ENCODE measurements around the gene FDXACB1. TPM values are rescaled to one million over a fixed set of nuclear protein-coding genes. Genes with fewer than 3 reads are reported as not detected.
A peak's percentile ranks its signal among the peaks of the same experiment; 100 is the strongest.

FDXACB1 gene
- total and polyA plus RNA-seq, 7 experiments from 2014 or later, result 2.7 to 11.3 (median 5.8) TPM

- Histone ChIP-seq H3K4me3 (ENCODE audit: low read length) (no peak overlapping the region), H3K27ac (ENCODE audit: low read depth, low read length) (no peak overlapping the region), H3K9me3 (ENCODE audit: control insufficient read depth in 2 of 3, low read length in 3 of 3) (no peaks in the 10 kb centered on the region), H3K36me3 (ENCODE audit: control insufficient read depth in 2 of 3, insufficient read depth in 3 of 3, low read length in 3 of 3) (peaks cover 0 to 57% (median 6%) of the 10 kb centered on the region in 3 experiments), H3K4me1 (ENCODE audit: control insufficient read depth in 2 of 2, insufficient read depth in 2 of 2, low read length in 2 of 2) (no peaks in the 10 kb centered on the region), H3K27me3 (ENCODE audit: control insufficient read depth in 2 of 2, insufficient read depth in 2 of 2, low read length in 2 of 2) (no peaks in the 10 kb centered on the region)
- DNase-seq (no peak), ATAC-seq (no peak)
- H3K4me3 Mint-ChIP-seq, result no peak overlapping the region
- no peaks in the 10 kb centered on the region for H3K9me3 Mint-ChIP-seq
- H3K4me1 Mint-ChIP-seq, result peaks cover 0 to 4% (median 0%) of the 10 kb centered on the region in 7 donors
- H3K27me3 Mint-ChIP-seq, result no peaks in the 10 kb centered on the region
- peaks cover 15 to 50% (median 27%) of the 10 kb centered on the region in 5 donors for H3K36me3 Mint-ChIP-seq
- intact Hi-C loops (cut with micrococcal nuclease), result no loop called here
- ChIA-PET CTCF (no interaction called here), POLR2A (interaction anchor here (0.8 kb wide), 1 partner anchor 1069 kb away, joined by 3 read pairs; no protein-coding TSS in a partner anchor)
- H3K27ac Mint-ChIP-seq, result no peak overlapping the region
These were observed 27.3 kb downstream of the FDXACB1 start for GRCh38 chr11:111851636-111852035.

DNA sequence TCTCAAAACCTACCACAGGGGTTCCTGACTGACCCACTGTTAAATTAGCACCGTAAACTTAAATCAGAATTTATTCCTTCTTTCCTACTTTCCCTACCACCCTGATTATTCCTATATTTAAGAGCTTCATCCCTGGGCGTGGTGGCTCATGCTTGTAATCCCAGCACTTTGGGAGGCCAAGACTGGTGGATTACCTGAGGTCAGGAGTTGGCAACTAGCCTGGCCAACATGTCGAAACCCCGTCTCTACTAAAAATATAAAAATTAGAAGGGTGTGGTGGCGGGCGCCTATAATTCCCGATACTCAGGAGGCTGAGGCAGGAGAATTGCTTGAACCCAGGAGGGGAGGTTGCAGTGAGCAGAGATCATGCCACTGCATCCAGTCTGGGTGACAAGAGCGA lies 27.9 kb downstream of the FDXACB1 start:
- no peak overlapping the region for H3K4me3 Mint-ChIP-seq
- no peaks in the 10 kb centered on the region for H3K9me3 Mint-ChIP-seq
- H3K4me1 Mint-ChIP-seq, result peaks cover 0 to 4% (median 0%) of the 10 kb centered on the region in 7 donors
- Histone ChIP-seq H3K4me1 (ENCODE audit: control insufficient read depth in 2 of 2, insufficient read depth in 2 of 2, low read length in 2 of 2) (no peaks in the 10 kb centered on the region), H3K9me3 (ENCODE audit: control insufficient read depth in 2 of 3, low read length in 3 of 3) (no peaks in the 10 kb centered on the region), H3K27ac (ENCODE audit: low read depth, low read length) (no peak overlapping the region), H3K27me3 (ENCODE audit: control insufficient read depth in 2 of 2, insufficient read depth in 2 of 2, low read length in 2 of 2) (no peaks in the 10 kb centered on the region), H3K36me3 (ENCODE audit: control insufficient read depth in 2 of 3, insufficient read depth in 3 of 3, low read length in 3 of 3) (peaks cover 0 to 60% (median 8%) of the 10 kb centered on the region in 3 experiments), H3K4me3 (ENCODE audit: low read length) (no peak overlapping the region)
- intact Hi-C loops (cut with micrococcal nuclease), result no loop called here
- CTCF ChIA-PET, result no interaction called here
- POLR2A ChIA-PET, result interaction anchor here (0.8 kb wide), 1 partner anchor 1069 kb away, joined by 3 read pairs; no protein-coding TSS in a partner anchor
- H3K36me3 Mint-ChIP-seq, result peaks cover 15 to 54% (median 26%) of the 10 kb centered on the region in 5 donors
- H3K27ac Mint-ChIP-seq, result no peak overlapping the region
- ATAC-seq, result no peak
- no peaks in the 10 kb centered on the region for H3K27me3 Mint-ChIP-seq
- DNase-seq, result no peak

DNA sequence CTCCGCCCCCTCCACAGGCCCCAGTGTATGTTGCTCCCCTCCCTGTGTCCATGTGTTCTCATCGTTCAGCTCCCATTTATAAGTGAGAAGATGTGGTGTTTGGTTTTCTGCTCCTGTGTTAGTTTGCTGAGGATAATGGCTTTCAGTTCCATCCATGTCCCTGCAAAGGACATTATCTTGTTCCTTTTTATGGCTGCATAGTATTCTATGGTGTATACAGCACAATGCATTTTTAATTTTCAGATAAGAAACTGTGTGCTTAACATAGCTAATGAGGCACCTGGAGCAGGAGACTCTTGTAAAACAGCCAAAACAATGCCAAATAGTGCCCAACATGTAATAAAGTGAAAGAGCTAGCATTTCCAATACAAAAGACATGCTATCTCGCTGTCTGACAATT lies 29.3 kb downstream of the FDXACB1 start:
- H3K4me3 Mint-ChIP-seq, result no peak overlapping the region
- H3K27ac ChIP-seq (ENCODE audit: low read depth, low read length), result no peak overlapping the region
- no peaks in the 10 kb centered on the region for H3K27me3 Mint-ChIP-seq
- no peaks in the 10 kb centered on the region for H3K9me3 ChIP-seq (ENCODE audit: control insufficient read depth in 2 of 3, low read length in 3 of 3)
- ATAC-seq, result no peak
- DNase-seq, result no peak
- H3K27ac Mint-ChIP-seq, result no peak overlapping the region
- CTCF ChIA-PET, result interaction anchor here (0.7 kb wide), 1 partner anchor 286 kb away, joined by 3 read pairs; no protein-coding TSS in a partner anchor
- H3K9me3 Mint-ChIP-seq, result no peaks in the 10 kb centered on the region
- H3K4me3 ChIP-seq (ENCODE audit: low read length), result no peak overlapping the region
- H3K36me3 Mint-ChIP-seq, result peaks cover 7 to 44% (median 18%) of the 10 kb centered on the region in 5 donors
- no peaks in the 10 kb centered on the region for H3K27me3 ChIP-seq (ENCODE audit: control insufficient read depth in 2 of 2, insufficient read depth in 2 of 2, low read length in 2 of 2)
- POLR2A ChIA-PET, result no interaction called here
- H3K4me1 ChIP-seq (ENCODE audit: control insufficient read depth in 2 of 2, insufficient read depth in 2 of 2, low read length in 2 of 2), result no peaks in the 10 kb centered on the region
- H3K36me3 ChIP-seq (ENCODE audit: control insufficient read depth in 2 of 3, insufficient read depth in 3 of 3, low read length in 3 of 3), result peaks cover 0 to 56% (median 10%) of the 10 kb centered on the region in 3 experiments
- H3K4me1 Mint-ChIP-seq, result peaks cover 0 to 2% (median 0%) of the 10 kb centered on the region in 7 donors
- intact Hi-C loops (cut with micrococcal nuclease), result no loop called here

DNA sequence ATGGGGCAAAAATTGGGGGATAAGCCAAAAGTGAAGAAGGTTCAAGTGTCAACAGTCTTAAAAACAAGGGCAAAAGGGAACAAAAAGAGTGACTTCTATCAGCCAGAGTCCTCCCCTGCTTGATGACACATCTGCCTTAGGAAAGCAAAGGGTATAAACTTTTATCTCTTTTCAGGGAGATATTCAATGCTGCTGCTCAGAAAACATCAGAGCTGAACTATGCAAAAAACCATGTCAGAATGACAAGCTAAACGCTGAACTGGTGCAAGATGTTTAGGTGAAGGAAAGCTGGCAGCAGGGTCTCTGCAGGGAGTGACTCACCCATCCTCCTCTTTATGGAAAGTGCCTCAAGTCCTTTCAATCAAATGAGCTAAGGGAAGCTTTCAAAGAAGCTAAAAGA lies 32.3 kb downstream of the FDXACB1 start:
- no peaks in the 10 kb centered on the region for H3K27me3 ChIP-seq (ENCODE audit: control insufficient read depth in 2 of 2, insufficient read depth in 2 of 2, low read length in 2 of 2)
- ChIA-PET POLR2A (no interaction called here), CTCF (interaction anchor here (0.7 to 1.3 kb wide), 3 partner anchors 105 to 1620 kb away, joined by 3 to 4 read pairs (median 3); no protein-coding TSS in a partner anchor)
- no peaks in the 10 kb centered on the region for H3K9me3 ChIP-seq (ENCODE audit: control insufficient read depth in 2 of 3, low read length in 3 of 3)
- no peaks in the 10 kb centered on the region for H3K4me1 ChIP-seq (ENCODE audit: control insufficient read depth in 2 of 2, insufficient read depth in 2 of 2, low read length in 2 of 2)
- H3K4me3 Mint-ChIP-seq, result no peak overlapping the region
- ATAC-seq (no peak), DNase-seq (no peak)
- no peaks in the 10 kb centered on the region for H3K9me3 Mint-ChIP-seq
- peaks cover 0 to 35% (median 11%) of the 10 kb centered on the region in 5 donors for H3K36me3 Mint-ChIP-seq
- peak overlapping the region in 2 of 9 donors; percentile 10 to 21 for H3K27ac Mint-ChIP-seq
- no peak overlapping the region for H3K4me3 ChIP-seq (ENCODE audit: low read length)
- intact Hi-C loops (cut with micrococcal nuclease), result no loop called here
- no peaks in the 10 kb centered on the region for H3K27me3 Mint-ChIP-seq
- H3K27ac ChIP-seq (ENCODE audit: low read depth, low read length), result no peak overlapping the region
- H3K36me3 ChIP-seq (ENCODE audit: control insufficient read depth in 2 of 3, insufficient read depth in 3 of 3, low read length in 3 of 3), result peaks cover 0 to 39% (median 10%) of the 10 kb centered on the region in 3 experiments
- peaks cover 0 to 2% (median 0%) of the 10 kb centered on the region in 7 donors for H3K4me1 Mint-ChIP-seq

DNA sequence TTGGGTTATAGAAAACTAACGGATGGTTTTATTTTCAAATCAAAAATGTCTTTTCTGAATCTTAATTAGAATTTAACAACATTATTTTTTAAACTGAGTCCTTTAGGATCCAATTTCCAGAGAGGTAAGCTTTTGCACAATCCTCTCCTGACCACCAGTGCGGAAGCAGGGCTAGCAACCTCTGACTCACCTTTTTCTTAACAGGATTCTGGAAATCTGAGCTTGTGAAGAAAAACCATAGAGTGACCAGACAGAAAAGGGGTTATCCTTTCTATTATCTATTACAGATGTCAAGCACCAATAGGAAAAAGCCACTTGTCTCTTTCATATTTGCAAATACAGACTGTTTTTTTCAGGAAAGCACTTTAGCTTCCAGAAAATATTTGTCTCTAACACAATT lies 32.9 kb downstream of the FDXACB1 start:
- peaks cover 0 to 39% (median 10%) of the 10 kb centered on the region in 3 experiments for H3K36me3 ChIP-seq (ENCODE audit: control insufficient read depth in 2 of 3, insufficient read depth in 3 of 3, low read length in 3 of 3)
- Mint-ChIP-seq H3K4me1 (peaks cover 0 to 8% (median 4%) of the 10 kb centered on the region in 7 donors), H3K36me3 (peaks cover 0 to 34% (median 11%) of the 10 kb centered on the region in 5 donors), H3K27me3 (no peaks in the 10 kb centered on the region), H3K4me3 (no peak overlapping the region), H3K9me3 (no peaks in the 10 kb centered on the region), H3K27ac (no peak overlapping the region)
- no peaks in the 10 kb centered on the region for H3K9me3 ChIP-seq (ENCODE audit: control insufficient read depth in 2 of 3, low read length in 3 of 3)
- DNase-seq, result no peak
- ATAC-seq, result no peak
- H3K27me3 ChIP-seq (ENCODE audit: control insufficient read depth in 2 of 2, insufficient read depth in 2 of 2, low read length in 2 of 2), result no peaks in the 10 kb centered on the region
- H3K27ac ChIP-seq (ENCODE audit: low read depth, low read length), result no peak overlapping the region
- intact Hi-C loops (cut with micrococcal nuclease), result no loop called here
- no peaks in the 10 kb centered on the region for H3K4me1 ChIP-seq (ENCODE audit: control insufficient read depth in 2 of 2, insufficient read depth in 2 of 2, low read length in 2 of 2)
- CTCF ChIA-PET, result interaction anchor here (0.7 to 1.3 kb wide), 3 partner anchors 104 to 1619 kb away, joined by 3 to 4 read pairs (median 3); no protein-coding TSS in a partner anchor
- H3K4me3 ChIP-seq (ENCODE audit: low read length), result no peak overlapping the region
- POLR2A ChIA-PET, result no interaction called here

- Histone ChIP-seq H3K4me3 (ENCODE audit: low read length) (no peak overlapping the region), H3K27me3 (ENCODE audit: control insufficient read depth in 2 of 2, insufficient read depth in 2 of 2, low read length in 2 of 2) (no peaks in the 10 kb centered on the region), H3K4me1 (ENCODE audit: control insufficient read depth in 2 of 2, insufficient read depth in 2 of 2, low read length in 2 of 2) (no peaks in the 10 kb centered on the region), H3K36me3 (ENCODE audit: control insufficient read depth in 2 of 3, insufficient read depth in 3 of 3, low read length in 3 of 3) (peaks cover 0 to 39% (median 10%) of the 10 kb centered on the region in 3 experiments), H3K9me3 (ENCODE audit: control insufficient read depth in 2 of 3, low read length in 3 of 3) (no peaks in the 10 kb centered on the region), H3K27ac (ENCODE audit: low read depth, low read length) (no peak overlapping the region)
- DNase-seq, result no peak
- CTCF ChIA-PET, result interaction anchor here (0.9 to 1.3 kb wide), 2 partner anchors 104 to 279 kb away, joined by 3 to 4 read pairs; no protein-coding TSS in a partner anchor
- Mint-ChIP-seq H3K27ac (peak overlapping the region in 1 of 9 donors; percentile 15), H3K36me3 (peaks cover 0 to 35% (median 11%) of the 10 kb centered on the region in 5 donors), H3K27me3 (no peaks in the 10 kb centered on the region), H3K9me3 (no peaks in the 10 kb centered on the region), H3K4me3 (no peak overlapping the region), H3K4me1 (peaks cover 0 to 9% (median 4%) of the 10 kb centered on the region in 7 donors)
- intact Hi-C loops (cut with micrococcal nuclease), result no loop called here
- POLR2A ChIA-PET, result no interaction called here
- peak; percentile 54 for ATAC-seq
These were observed 33.5 kb downstream of the FDXACB1 start for GRCh38 chr11:111845276-111846028.

All from naive thymus-derived CD4-positive, alpha-beta T cell (primary cell).